SK-N-SH treated with all-trans-retinoic acid at 6 μM for 48 hours (cell line): ENCODE results near the gene CXCR2.

Experiments used
- ATAC-seq: fragments of 200-7000 bp; cut with Tn5 transposase; 3 replicates; pipeline ENCODE4 v1.9.1; 2020; ENCODE audit warnings: mild to moderate bottlenecking, moderate library complexity
- CREB5 ChIP-seq: fragments of 250-450 bp; sonication (Bioruptor Pico); IDR thresholded peaks from 2 replicates; pipeline ENCODE4 v1.5.1; 2020; ENCODE audit warnings: low read depth, mild to moderate bottlenecking, moderate library complexity
- CSDC2 ChIP-seq: fragments of 250-450 bp; sonication (Bioruptor Pico); IDR thresholded peaks from 2 replicates; pipeline ENCODE4 v1.5.0; 2020; ENCODE audit warnings: mild to moderate bottlenecking, moderate library complexity
- CSRNP3 ChIP-seq: fragments of 250-450 bp; sonication (Bioruptor Pico); IDR thresholded peaks from 2 replicates; pipeline ENCODE4 v1.5.1; 2021; ENCODE audit warnings: mild to moderate bottlenecking, moderate library complexity
- ESRRG ChIP-seq: fragments of 250-450 bp; sonication (Bioruptor Pico); IDR thresholded peaks from 2 replicates; pipeline ENCODE4 v1.6.1; 2021; ENCODE audit warnings: mild to moderate bottlenecking
- GLIS3 ChIP-seq: fragments of 250-450 bp; sonication (Bioruptor Pico); IDR thresholded peaks from 2 replicates; pipeline ENCODE4 v1.5.0; 2020; ENCODE audit warnings: mild to moderate bottlenecking, moderate library complexity
- ISL1 ChIP-seq: fragments of 250-450 bp; sonication (Bioruptor Pico); IDR thresholded peaks from 2 replicates; pipeline ENCODE4 v2.1.2; 2022; ENCODE audit warnings: mild to moderate bottlenecking, moderate library complexity
- OSR1 ChIP-seq: fragments of 250-450 bp; sonication (Bioruptor Pico); IDR thresholded peaks from 2 replicates; pipeline ENCODE4 v1.8.0; 2022; ENCODE audit warnings: moderate library complexity, mild to moderate bottlenecking, inconsistent platforms
- POU6F1 ChIP-seq: fragments of 250-450 bp; sonication (Bioruptor Pico); IDR thresholded peaks from 2 replicates; pipeline ENCODE4 v1.8.0; 2021; ENCODE audit warnings: low read depth, mild to moderate bottlenecking, moderate library complexity, borderline replicate concordance
- PPARA ChIP-seq: fragments of 250-450 bp; sonication (Bioruptor Pico); IDR thresholded peaks from 2 replicates; pipeline ENCODE4 v1.5.0; 2020; ENCODE audit warnings: mild to moderate bottlenecking, borderline replicate concordance
- TOX ChIP-seq: fragments of 250-450 bp; sonication (Bioruptor Pico); IDR thresholded peaks from 2 replicates; pipeline ENCODE4 v1.8.0; 2021; ENCODE audit warnings: mild to moderate bottlenecking, moderate library complexity, borderline replicate concordance
- TSHZ2 ChIP-seq: fragments of 250-450 bp; sonication (Bioruptor Pico); IDR thresholded peaks from 2 replicates; pipeline ENCODE4 v1.5.0; 2020; ENCODE audit warnings: mild to moderate bottlenecking, moderate library complexity
- ZC3H10 ChIP-seq: fragments of 250-450 bp; sonication (Bioruptor Pico); IDR thresholded peaks from 2 replicates; pipeline ENCODE4 v1.5.1; 2021; ENCODE audit warnings: mild to moderate bottlenecking, moderate library complexity
- ZFP30 ChIP-seq: fragments of 450-650 bp; formaldehyde crosslinking; IDR thresholded peaks from 2 replicates; pipeline ENCODE4 v1.5.0; 2022; ENCODE audit warnings: mild to moderate bottlenecking, moderate library complexity
- ZNF565 ChIP-seq: fragments of 450-650 bp; formaldehyde crosslinking; conservative IDR thresholded peaks from 2 replicates; pipeline ENCODE4 v1.5.0; 2020; ENCODE audit warnings: low read depth, mild to moderate bottlenecking, moderate library complexity
- ZNF70 ChIP-seq: fragments of 450-650 bp; formaldehyde crosslinking; IDR thresholded peaks from 2 replicates; pipeline ENCODE4 v1.5.0; 2020; ENCODE audit warnings: mild to moderate bottlenecking, moderate library complexity
- ZNF8 ChIP-seq: fragments of 450-650 bp; formaldehyde crosslinking; IDR thresholded peaks from 2 replicates; pipeline ENCODE4 v1.5.0; 2020; ENCODE audit warnings: mild to moderate bottlenecking, moderate library complexity

The CXCR2 gene

DNA sequence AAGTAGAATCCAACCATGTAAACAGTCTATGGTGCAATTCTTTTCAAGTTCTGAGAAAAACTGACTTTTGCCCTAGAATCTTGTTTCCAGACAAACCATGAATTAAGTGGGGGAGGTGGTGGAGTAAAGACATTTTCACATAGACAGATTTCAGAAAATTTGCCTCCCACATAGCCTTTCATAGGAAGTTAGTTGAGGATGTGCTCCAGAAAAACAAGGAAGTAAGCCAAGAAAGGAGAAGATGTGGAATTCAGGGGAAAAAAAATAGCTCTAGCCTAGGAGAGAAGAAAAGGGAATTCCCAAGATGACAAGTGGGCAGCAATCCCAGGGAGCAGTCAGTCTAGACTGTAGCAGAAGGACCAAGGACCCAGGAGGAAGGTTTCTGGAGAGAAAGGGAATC lies 39.4 kb upstream of the CXCR2 start:
- no peak for ATAC-seq
- no peak for TF ChIP-seq PPARA (CRISPR knock-in tag)
- TF ChIP-seq POU6F1 (CRISPR knock-in tag): no peak
- TF ChIP-seq ZNF565 (CRISPR knock-in tag): no peak
- TF ChIP-seq ZNF8 (CRISPR knock-in tag): no peak
- TF ChIP-seq ZFP30 (CRISPR knock-in tag): no peak
- no peak for TF ChIP-seq ESRRG (CRISPR knock-in tag)
- TF ChIP-seq, all 23 proteins: peak for 0

DNA sequence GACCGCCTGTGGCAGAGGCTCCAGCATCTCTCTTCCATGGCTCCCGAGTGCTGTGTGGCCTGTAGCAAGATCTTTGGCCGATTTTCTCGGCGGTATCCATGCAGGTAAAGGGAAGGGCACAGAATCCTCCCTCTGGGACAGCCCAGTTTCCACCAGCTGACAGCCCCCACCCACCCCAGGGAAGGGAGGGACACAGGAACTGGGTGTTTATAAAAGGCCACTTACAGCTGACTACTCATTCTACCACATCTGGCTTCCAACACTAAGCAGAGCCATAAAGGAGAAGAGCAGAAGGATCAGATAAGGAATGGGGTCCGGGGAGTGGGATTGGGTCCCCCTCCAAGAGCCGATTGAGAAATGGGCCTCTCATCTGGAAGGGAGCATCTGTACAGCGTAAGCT lies 36.6 kb upstream of the CXCR2 start:
- no peak for ATAC-seq

More for the DNA sequence above, 36.6 kb upstream of the CXCR2 start:
- TF ChIP-seq ISL1 (CRISPR knock-in tag): no peak
- TF ChIP-seq ZFP30 (CRISPR knock-in tag): no peak
- TF ChIP-seq OSR1 (CRISPR knock-in tag): no peak
- no peak for TF ChIP-seq TOX (CRISPR knock-in tag)
- no peak for TF ChIP-seq CSRNP3
- TF ChIP-seq POU6F1 (CRISPR knock-in tag): no peak
- no peak for TF ChIP-seq CREB5 (CRISPR knock-in tag)
- no peak for TF ChIP-seq TSHZ2 (CRISPR knock-in tag)
- TF ChIP-seq ZC3H10 (CRISPR knock-in tag): no peak
- no peak for TF ChIP-seq ZNF70 (CRISPR knock-in tag)
- TF ChIP-seq CSDC2 (CRISPR knock-in tag): no peak
- TF ChIP-seq GLIS3: no peak
